Neural cell (in vitro differentiated cells): ENCODE data around the gene TRAPPC2L. TPM values are rescaled to one million over a fixed set of nuclear protein-coding genes. Genes with fewer than 3 reads are reported as not detected.

ENCODE experiments used
- H2AFZ ChIP-seq: fragments of 200-600, 300-800 bp; sonication (generic), shearing (Covaris generic); 2 replicates; pipeline ENCODE4 v1.6.0; 2014; ENCODE audit warnings: low read depth, mild to moderate bottlenecking, antibody characterized with exemption, low read length, moderate library complexity
- H3F3A ChIP-seq: fragments of 200-600 bp; shearing (Covaris generic); 2 replicates; pipeline ENCODE4 v1.6.1; 2016; ENCODE audit warnings: mild to moderate bottlenecking, moderate library complexity, mixed read lengths, antibody characterized with exemption, low read length; ENCODE audit not compliant: insufficient read depth, poor library complexity, severe bottlenecking
- H3K27ac ChIP-seq: fragments of 200-600, 300-800 bp; sonication (generic), shearing (Covaris generic); 2 replicates; pipeline ENCODE4 v1.5.1; 2014; ENCODE audit warnings: mild to moderate bottlenecking, low read length, moderate library complexity
- H3K27me3 ChIP-seq: fragments of 300-800, 200-600 bp; sonication (generic), shearing (Covaris generic); 2 replicates; pipeline ENCODE4 v1.6.0; 2014; ENCODE audit warnings: mild to moderate bottlenecking, low read depth, low read length, moderate library complexity; ENCODE audit not compliant: insufficient read depth
- H3K36me3 ChIP-seq: fragments of 300-800, 200-600 bp; sonication (generic), shearing (Covaris generic); 2 replicates; pipeline ENCODE4 v1.5.1; 2014; ENCODE audit warnings: mild to moderate bottlenecking, antibody characterized with exemption, low read length, moderate library complexity; ENCODE audit not compliant: insufficient read depth
- H3K4me2 ChIP-seq: fragments of 300-800, 200-600 bp; sonication (generic), shearing (Covaris generic); 2 replicates; pipeline ENCODE4 v1.6.0; 2014; ENCODE audit warnings: mild to moderate bottlenecking, low read length
- H3K4me3 ChIP-seq: fragments of 300-800, 200-600 bp; sonication (generic), shearing (Covaris generic); 2 replicates; pipeline ENCODE4 v1.5.1; 2014; ENCODE audit warnings: mild to moderate bottlenecking, low read length, moderate library complexity
- H3K79me2 ChIP-seq: fragments of 200-600 bp; shearing (Covaris generic); replicated peaks from 2 replicates; pipeline ENCODE4 v1.6.0; 2014; ENCODE audit warnings: mild to moderate bottlenecking, low read length, moderate library complexity; ENCODE audit not compliant: insufficient read depth
- H3K9ac ChIP-seq: fragments of 300-800, 200-600 bp; sonication (generic), shearing (Covaris generic); 2 replicates; pipeline ENCODE4 v1.6.1; 2016; ENCODE audit warnings: mild to moderate bottlenecking, low read length, mixed read lengths
- H3K9me2 ChIP-seq: fragments of 200-600 bp; shearing (Covaris generic); 2 replicates; pipeline ENCODE4 v1.6.1; 2016; ENCODE audit warnings: mild to moderate bottlenecking, low read length, mixed read lengths; ENCODE audit not compliant: insufficient read depth
- H3K9me3 ChIP-seq: fragments of 200-600, 300-800 bp; sonication (generic), shearing (Covaris generic); 2 replicates; pipeline ENCODE4 v1.6.1; 2016; ENCODE audit warnings: mild to moderate bottlenecking, mixed run types, low read length, moderate library complexity, mixed read lengths
- H4K20me1 ChIP-seq: fragments of 200-600 bp; shearing (Covaris generic); 2 replicates; pipeline ENCODE4 v1.6.1; 2016; ENCODE audit warnings: mild to moderate bottlenecking, mixed run types; ENCODE audit not compliant: insufficient read depth
- EP300 ChIP-seq: fragments of 450-650 bp; conservative IDR thresholded peaks from 2 replicates; pipeline ENCODE4 v1.6.1; 2014; ENCODE audit warnings: antibody characterized with exemption, mild to moderate bottlenecking, moderate library complexity; ENCODE audit not compliant: poor library complexity, severe bottlenecking
- EZH2 ChIP-seq: fragments of 200-600, 300-800 bp; shearing (Covaris generic), sonication (generic); IDR thresholded peaks from 2 replicates; pipeline ENCODE4 v1.6.1; 2014; ENCODE audit warnings: antibody characterized with exemption, low read length, borderline replicate concordance, mild to moderate bottlenecking; ENCODE audit not compliant: insufficient read depth, poor library complexity, severe bottlenecking
- MXI1 ChIP-seq: fragments of 450-650 bp; conservative IDR thresholded peaks from 2 replicates; pipeline ENCODE4 v1.6.1; 2014; ENCODE audit warnings: antibody characterized with exemption, mild to moderate bottlenecking; ENCODE audit not compliant: poor library complexity, severe bottlenecking
- POLR2AphosphoS5 ChIP-seq: IDR thresholded peaks from 2 replicates; pipeline ENCODE4 v1.6.1; 2012
- RAD21 ChIP-seq: fragments of 450-650 bp; conservative IDR thresholded peaks from 2 replicates; pipeline ENCODE4 v1.6.1; 2014; ENCODE audit warnings: antibody characterized with exemption, mild to moderate bottlenecking, moderate library complexity
- SMC3 ChIP-seq: fragments of 450-650 bp; conservative IDR thresholded peaks from 2 replicates; pipeline ENCODE4 v1.6.1; 2014; ENCODE audit warnings: antibody characterized with exemption, mild to moderate bottlenecking, moderate library complexity; ENCODE audit not compliant: poor library complexity
- TAF1 ChIP-seq: IDR thresholded peaks from 2 replicates; pipeline ENCODE4 v1.6.1; 2012; ENCODE audit warnings: low read depth
- polyA plus RNA-seq: library from polyadenylated mRNA; depleted of rRNA; stranded (reverse); fragments of >200 nt; gene quantifications from 2 replicates; pipeline ENCODE4 v1.2.3, GENCODE V29; 2014
- TF ChIP-seq, protein P1 (sequence below): IDR thresholded peaks from 2 replicates; pipeline ENCODE4 v1.6.1; 2012; ENCODE audit warnings: borderline replicate concordance
- TF ChIP-seq, protein P2 (sequence below): fragments of 450-650 bp; IDR thresholded peaks from 2 replicates; pipeline ENCODE4 v1.5.1; 2014; ENCODE audit warnings: antibody characterized with exemption, mild to moderate bottlenecking, moderate library complexity; ENCODE audit not compliant: poor library complexity, severe bottlenecking

TRAPPC2L gene
- polyA plus RNA-seq, 1 donor from 2014 or later = 70.2 TPM

GRCh38 chr16:88835383-88835782 lies 21.5 kb upstream of the TRAPPC2L start:
- H3K36me3 ChIP-seq = no peaks in the 10 kb centered on the region
- no peak overlapping the region for H3K4me3 ChIP-seq
- no peak overlapping the region for H3K27ac ChIP-seq
- no peaks in the 10 kb centered on the region for H3K27me3 ChIP-seq
- H3K4me2 ChIP-seq = no peak overlapping the region
- no peak for TF ChIP-seq EP300
- TF ChIP-seq EZH2 = no peak
- TF ChIP-seq SMC3 = no peak
- no peak for TF ChIP-seq POLR2AphosphoS5
- TF ChIP-seq, protein P1, sequence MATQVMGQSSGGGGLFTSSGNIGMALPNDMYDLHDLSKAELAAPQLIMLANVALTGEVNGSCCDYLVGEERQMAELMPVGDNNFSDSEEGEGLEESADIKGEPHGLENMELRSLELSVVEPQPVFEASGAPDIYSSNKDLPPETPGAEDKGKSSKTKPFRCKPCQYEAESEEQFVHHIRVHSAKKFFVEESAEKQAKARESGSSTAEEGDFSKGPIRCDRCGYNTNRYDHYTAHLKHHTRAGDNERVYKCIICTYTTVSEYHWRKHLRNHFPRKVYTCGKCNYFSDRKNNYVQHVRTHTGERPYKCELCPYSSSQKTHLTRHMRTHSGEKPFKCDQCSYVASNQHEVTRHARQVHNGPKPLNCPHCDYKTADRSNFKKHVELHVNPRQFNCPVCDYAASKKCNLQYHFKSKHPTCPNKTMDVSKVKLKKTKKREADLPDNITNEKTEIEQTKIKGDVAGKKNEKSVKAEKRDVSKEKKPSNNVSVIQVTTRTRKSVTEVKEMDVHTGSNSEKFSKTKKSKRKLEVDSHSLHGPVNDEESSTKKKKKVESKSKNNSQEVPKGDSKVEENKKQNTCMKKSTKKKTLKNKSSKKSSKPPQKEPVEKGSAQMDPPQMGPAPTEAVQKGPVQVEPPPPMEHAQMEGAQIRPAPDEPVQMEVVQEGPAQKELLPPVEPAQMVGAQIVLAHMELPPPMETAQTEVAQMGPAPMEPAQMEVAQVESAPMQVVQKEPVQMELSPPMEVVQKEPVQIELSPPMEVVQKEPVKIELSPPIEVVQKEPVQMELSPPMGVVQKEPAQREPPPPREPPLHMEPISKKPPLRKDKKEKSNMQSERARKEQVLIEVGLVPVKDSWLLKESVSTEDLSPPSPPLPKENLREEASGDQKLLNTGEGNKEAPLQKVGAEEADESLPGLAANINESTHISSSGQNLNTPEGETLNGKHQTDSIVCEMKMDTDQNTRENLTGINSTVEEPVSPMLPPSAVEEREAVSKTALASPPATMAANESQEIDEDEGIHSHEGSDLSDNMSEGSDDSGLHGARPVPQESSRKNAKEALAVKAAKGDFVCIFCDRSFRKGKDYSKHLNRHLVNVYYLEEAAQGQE = no peak
- no peaks in the 10 kb centered on the region for H3F3A ChIP-seq
- H2AFZ ChIP-seq = no peak overlapping the region
- H3K9me3 ChIP-seq = no peaks in the 10 kb centered on the region
- H3K79me2 ChIP-seq = no peaks in the 10 kb centered on the region
- H3K9me2 ChIP-seq = no peaks in the 10 kb centered on the region
- H3K9ac ChIP-seq = no peak overlapping the region
- no peaks in the 10 kb centered on the region for H4K20me1 ChIP-seq

- Histone ChIP-seq H3K79me2 (no peaks in the 10 kb centered on the region), H2AFZ (no peak overlapping the region), H3K9me3 (no peaks in the 10 kb centered on the region), H3K9me2 (no peaks in the 10 kb centered on the region), H3F3A (no peaks in the 10 kb centered on the region), H4K20me1 (no peaks in the 10 kb centered on the region), H3K4me3 (no peak overlapping the region), H3K36me3 (no peaks in the 10 kb centered on the region), H3K9ac (no peak overlapping the region), H3K4me2 (no peak overlapping the region), H3K27ac (no peak overlapping the region), H3K27me3 (no peaks in the 10 kb centered on the region)
- TF ChIP-seq RAD21 (no peak), EZH2 (no peak), EP300 (no peak), SMC3 (no peak), TAF1 (no peak), POLR2AphosphoS5 (no peak), MXI1 (no peak)
- TF ChIP-seq, protein P1 = no peak
- TF ChIP-seq, protein P2, sequence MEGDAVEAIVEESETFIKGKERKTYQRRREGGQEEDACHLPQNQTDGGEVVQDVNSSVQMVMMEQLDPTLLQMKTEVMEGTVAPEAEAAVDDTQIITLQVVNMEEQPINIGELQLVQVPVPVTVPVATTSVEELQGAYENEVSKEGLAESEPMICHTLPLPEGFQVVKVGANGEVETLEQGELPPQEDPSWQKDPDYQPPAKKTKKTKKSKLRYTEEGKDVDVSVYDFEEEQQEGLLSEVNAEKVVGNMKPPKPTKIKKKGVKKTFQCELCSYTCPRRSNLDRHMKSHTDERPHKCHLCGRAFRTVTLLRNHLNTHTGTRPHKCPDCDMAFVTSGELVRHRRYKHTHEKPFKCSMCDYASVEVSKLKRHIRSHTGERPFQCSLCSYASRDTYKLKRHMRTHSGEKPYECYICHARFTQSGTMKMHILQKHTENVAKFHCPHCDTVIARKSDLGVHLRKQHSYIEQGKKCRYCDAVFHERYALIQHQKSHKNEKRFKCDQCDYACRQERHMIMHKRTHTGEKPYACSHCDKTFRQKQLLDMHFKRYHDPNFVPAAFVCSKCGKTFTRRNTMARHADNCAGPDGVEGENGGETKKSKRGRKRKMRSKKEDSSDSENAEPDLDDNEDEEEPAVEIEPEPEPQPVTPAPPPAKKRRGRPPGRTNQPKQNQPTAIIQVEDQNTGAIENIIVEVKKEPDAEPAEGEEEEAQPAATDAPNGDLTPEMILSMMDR = no peak
These were observed 21.1 kb upstream of the TRAPPC2L start for GRCh38 chr16:88835818-88836217.
